Stimulated activated CD8-positive, alpha-beta memory T cell treated with anti-CD3 and anti-CD28 coated beads, Interleukin-12 subunit alpha, Interleukin-12 subunit beta, amount 100 ng/mL, for 24 hours (primary cell): ENCODE measurements around the gene DCC.

Experiments used
- DNase-seq: peaks from one replicate; pipeline ENCODE4 v3.0.0-alpha.2; 2020; ENCODE audit errors: extremely low read depth

Gene DCC

GRCh38 chr18:52682260-52682659 lies 342.3 kb downstream of the DCC start:
- no peak for DNase-seq

GRCh38 chr18:52685316-52685715 lies 345.3 kb downstream of the DCC start:
- DNase-seq: no peak

GRCh38 chr18:52691841-52692240 lies 351.8 kb downstream of the DCC start:
- DNase-seq: no peak

- no peak for DNase-seq
Observed at GRCh38 chr18:52694804-52695203, 354.8 kb downstream of the DCC start.

GRCh38 chr18:52700116-52700515 lies 360.1 kb downstream of the DCC start:
- DNase-seq: no peak

- no peak for DNase-seq
Observed at GRCh38 chr18:52700816-52701215, 360.8 kb downstream of the DCC start.

- DNase-seq: no peak
Observed at GRCh38 chr18:52701219-52701935, 361.4 kb downstream of the DCC start.

GRCh38 chr18:52715421-52715820 lies 375.4 kb downstream of the DCC start:
- no peak for DNase-seq

GRCh38 chr18:52715991-52716390 lies 376.0 kb downstream of the DCC start:
- DNase-seq: no peak

- DNase-seq: no peak
Observed at GRCh38 chr18:52716973-52717372, 377.0 kb downstream of the DCC start.

- no peak for DNase-seq
Observed at GRCh38 chr18:52722904-52723303, 382.9 kb downstream of the DCC start.

GRCh38 chr18:52723550-52723970 lies 383.6 kb downstream of the DCC start:
- DNase-seq: no peak

- DNase-seq: no peak
Observed at GRCh38 chr18:52730972-52731619, 391.1 kb downstream of the DCC start.

- DNase-seq: no peak
Observed at GRCh38 chr18:52738946-52739345, 398.9 kb downstream of the DCC start.

- no peak for DNase-seq
Observed at GRCh38 chr18:52746986-52747385, 407.0 kb downstream of the DCC start.

- no peak for DNase-seq
Observed at GRCh38 chr18:52747869-52748268, 407.9 kb downstream of the DCC start.

GRCh38 chr18:52748343-52748742 lies 408.3 kb downstream of the DCC start:
- DNase-seq: no peak

- DNase-seq: no peak
Observed at GRCh38 chr18:52749542-52749941, 409.5 kb downstream of the DCC start.

- no peak for DNase-seq
Observed at GRCh38 chr18:52750995-52751394, 411.0 kb downstream of the DCC start.

- DNase-seq: no peak
Observed at GRCh38 chr18:52764316-52764715, 424.3 kb downstream of the DCC start.

- DNase-seq: no peak
Observed at GRCh38 chr18:52766002-52766545, 426.1 kb downstream of the DCC start.

- DNase-seq: no peak
Observed at GRCh38 chr18:52781113-52781512, 441.1 kb downstream of the DCC start.

GRCh38 chr18:52791321-52791720 lies 451.3 kb downstream of the DCC start:
- DNase-seq: no peak
